HG03457 (cell line): Measurements from ENCODE around the gene UQCC2.
A peak's percentile ranks its signal among the peaks of the same experiment; 100 is the strongest.

Experiments used
- ATAC-seq: cut with Tn5 transposase; IDR thresholded peaks from one replicate; pipeline ENCODE4 v1.9.1; 2021; ENCODE audit warnings: moderate number of reproducible peaks; ENCODE audit not compliant: unreplicated experiment

Gene UQCC2

DNA sequence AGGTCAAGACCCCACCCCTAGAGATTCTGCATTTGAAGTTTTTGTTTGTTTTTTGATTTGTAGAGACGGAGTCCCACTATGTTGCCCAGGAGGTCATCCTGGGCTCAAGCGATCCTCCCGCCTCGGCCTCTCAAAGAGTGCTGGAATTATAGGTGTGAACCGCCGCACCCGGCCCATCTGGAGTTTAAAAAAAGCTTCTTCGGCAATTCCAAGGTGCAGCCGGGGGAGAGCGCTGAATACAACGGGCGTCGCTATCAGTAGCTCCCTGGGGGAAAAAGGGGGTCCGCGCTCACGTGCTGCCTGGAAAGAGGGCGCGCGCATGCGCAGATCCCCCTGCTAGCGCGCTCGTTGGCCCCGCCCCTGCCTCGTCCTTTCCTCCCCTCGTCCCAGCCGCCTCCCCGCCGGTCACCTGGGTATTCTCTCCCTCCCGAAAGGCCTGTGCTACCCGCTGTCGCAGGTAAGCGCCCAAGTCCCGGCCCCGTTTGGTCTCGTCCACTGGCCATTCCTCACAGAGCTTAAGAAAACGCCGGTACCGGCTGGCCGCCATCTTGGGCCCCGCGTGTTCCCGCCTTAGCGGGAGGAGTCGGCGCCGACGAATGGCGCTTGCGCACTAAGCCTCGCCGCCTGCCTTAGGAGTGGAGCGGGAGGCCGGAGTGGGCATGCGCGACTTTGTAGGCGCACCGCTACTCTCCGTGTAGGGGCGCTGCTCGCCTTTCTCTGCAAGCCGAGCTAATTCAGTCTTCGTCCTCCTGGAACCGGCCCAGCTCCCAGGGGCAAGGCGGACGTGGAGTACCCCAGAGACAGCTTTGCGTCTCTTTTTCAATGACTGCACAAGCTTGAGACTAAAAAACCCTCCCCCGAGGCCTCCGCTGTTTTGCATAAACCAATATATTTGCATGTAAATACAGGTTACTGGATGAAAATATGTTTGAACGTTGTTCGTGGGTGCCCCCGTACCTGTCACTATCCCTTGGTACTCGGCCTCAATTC lies at the start of gene UQCC2:
TSS of gene UQCC2 (minus strand) at position 561 of the 990 bp plus-strand sequence. CDS start at position 547, 14 bp downstream.
- ATAC-seq: peak; percentile 57

DNA sequence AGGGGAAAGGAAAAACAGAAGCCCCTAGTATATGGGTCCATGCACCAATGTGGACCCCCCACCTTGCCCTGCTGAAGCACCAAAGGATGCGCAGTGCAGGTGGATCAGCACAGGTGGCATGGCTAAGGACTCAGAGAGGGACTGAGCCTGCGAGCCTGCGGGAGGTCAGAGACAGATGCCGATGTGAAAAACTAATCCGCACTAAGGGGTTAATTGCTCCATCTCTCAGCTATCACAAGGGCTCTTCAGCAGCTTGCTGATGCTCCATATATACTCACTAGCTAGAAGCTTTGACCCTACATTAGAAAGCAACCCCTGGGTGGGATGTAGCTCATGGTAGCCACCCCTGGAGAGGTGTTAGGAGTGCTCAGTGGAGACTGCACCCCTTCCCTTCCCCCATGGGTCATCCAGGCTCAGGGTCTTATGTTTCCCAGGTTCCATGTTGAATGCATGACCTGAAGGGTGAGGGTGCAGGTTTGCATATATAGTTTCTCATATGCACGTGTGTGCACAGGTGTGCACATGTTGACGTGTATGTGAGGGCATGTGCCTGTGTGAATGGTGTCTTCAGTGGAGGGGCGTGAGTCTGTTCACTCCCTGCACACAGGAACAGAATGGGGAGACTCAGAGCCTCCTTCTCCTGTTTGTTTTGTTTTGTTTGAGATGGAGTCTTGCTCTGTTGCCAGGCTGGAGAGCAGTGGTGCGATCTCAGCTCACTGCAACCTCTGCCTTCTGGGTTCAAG lies 48.6 kb upstream of the UQCC2 start:
- no peak for ATAC-seq

DNA sequence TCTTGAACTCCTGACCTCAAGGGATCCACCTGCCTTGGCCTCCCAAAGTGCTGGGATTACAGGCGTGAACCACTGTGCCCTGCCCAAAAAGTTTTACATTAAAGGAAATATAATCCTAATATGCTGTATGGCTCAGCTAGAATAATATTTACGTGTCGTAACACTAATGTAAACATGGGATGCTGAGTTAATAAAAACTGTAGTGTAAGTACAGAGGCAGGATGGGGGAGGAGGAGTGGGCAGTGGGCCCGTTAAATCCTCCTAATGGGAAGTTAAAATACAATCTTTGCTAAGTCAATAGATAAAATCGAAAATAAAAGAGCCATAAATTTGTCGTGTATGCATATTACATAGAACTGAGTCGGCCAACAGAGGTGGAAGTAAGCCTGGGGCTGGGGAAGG lies 47.3 kb upstream of the UQCC2 start:
- ATAC-seq: no peak

DNA sequence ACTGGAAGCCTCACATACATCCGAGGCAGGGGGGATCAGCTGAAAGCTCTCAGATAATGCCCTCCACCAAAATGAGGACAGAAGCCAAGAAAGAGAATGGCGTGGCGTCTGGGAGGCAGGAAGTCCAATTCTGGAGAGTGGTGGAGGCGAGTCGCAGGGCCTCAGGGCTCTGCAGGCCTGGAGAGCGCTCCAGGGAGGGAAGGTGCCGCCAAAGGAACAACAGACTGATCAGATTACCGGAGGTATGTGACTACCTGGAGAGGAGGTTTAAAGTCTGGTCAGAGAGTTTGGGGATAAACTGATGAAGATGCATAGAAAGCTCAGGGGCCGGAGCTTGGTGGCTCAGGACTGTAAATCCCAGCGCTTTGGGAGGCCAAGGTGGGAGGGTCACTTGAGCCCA lies 46.4 kb upstream of the UQCC2 start:
- ATAC-seq: no peak

GRCh38 chr6:33757113-33757512 lies 45.6 kb upstream of the UQCC2 start:
- no peak for ATAC-seq

DNA sequence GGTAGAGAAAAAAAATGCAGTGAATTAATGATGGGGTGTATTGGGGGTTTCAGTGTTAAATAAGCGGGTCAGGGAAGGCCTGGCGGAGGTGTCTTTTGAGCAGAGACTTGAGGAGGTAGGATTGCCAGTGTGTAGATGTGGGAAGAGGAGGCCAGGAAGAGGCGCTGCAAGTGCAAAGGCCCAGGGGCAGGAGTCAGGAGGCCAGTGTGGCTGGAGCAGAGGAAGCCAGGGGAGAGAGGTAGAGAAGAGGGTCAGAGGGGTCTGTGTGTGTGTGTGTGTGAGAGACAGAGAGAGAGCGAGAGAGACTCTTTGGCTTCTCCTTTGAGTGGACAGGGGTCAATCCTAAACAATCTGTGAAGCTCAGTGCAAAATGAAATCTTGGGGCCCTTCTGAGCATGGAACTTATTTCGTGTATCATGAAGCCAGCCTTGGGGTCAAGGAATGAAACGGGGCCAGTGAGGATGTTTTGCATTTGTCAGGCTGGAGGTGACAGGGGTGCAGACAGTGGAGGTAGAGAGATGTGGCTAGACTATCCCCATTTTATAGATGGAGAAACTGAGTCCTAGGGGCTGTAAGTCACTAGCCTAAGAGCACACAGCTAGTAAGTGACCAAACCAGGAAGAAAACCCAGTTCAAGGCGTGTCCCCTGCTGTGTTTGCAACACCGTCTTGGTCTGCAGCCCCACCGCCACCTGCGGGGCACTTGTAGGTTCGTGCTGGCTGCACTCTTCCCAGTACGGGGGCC lies 44.9 kb upstream of the UQCC2 start:
- no peak for ATAC-seq

DNA sequence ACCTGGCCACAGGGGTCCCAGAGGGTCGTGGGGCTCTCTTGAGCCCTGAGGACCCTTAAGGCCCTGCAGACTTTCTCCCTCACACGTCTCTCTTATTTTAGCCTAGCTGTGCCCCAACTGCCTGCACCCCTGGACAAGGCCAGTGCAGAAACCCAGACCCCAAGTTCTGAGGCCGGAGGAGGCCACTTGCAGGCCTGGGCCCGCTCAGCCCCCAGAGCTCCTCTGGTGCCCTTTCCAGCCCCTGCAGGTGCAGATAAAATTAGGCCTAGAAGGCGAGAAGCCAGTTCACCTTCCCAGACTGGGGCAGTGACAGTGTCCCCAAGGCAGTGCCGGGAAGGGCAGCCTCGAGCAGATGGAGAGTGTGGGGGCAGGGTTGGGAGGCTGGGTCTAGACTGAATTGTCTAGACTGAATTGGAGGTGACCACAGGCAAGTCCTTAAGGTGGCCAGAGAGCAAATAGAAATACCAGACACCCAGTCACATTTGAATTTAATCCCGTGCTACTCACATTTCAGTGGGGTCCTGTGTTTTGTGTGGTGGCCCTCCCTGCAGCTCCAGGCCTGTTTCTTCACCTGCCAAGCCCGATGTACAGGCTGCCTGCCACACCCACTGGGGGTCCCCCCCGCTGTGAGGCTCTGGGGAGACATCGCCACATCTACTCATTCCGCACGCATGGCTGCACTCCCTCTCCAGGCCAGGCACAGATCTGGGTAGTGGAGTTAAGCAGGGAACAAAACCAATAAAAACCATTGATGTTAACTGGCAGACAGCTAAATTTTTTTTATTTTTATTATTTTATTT lies 43.8 kb upstream of the UQCC2 start:
- ATAC-seq: no peak

DNA sequence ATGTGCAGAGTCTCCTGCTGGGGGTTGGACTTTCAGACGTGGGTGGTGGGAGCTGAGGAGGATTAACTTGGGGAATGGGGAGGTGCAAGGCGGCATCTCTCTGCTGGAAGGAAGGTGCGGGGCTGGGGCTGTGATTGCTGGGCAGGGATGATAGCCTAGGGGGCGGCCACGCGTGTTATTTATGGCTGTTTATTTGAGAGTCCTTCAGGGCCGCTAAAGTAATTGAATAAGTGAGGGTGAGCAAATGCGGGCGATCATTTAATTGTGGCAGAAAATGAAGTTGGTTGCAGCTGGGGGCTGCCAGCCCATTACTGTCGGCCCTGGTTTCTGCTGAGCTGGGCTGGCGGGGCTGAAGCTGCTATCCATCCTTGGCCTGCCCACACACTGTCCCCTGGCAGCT lies 42.7 kb upstream of the UQCC2 start:
- ATAC-seq: no peak

DNA sequence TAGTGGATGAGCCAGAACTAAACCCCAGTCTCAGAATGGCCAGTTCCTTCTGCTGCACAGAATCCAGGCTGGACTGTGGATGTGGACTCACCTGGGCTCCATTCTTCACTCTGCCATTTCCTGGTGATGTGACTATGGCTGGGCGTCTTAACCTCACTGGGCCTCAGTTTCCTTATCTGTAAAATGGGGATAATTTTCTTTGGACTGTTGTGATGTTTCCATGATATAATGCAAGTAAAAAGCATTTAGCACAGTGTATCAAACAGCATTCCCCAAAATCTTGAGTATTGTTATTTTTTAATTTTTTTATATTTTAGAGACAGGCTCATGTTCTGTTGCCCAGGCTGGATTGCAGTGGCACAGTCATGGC lies 41.1 kb upstream of the UQCC2 start:
- ATAC-seq: no peak

DNA sequence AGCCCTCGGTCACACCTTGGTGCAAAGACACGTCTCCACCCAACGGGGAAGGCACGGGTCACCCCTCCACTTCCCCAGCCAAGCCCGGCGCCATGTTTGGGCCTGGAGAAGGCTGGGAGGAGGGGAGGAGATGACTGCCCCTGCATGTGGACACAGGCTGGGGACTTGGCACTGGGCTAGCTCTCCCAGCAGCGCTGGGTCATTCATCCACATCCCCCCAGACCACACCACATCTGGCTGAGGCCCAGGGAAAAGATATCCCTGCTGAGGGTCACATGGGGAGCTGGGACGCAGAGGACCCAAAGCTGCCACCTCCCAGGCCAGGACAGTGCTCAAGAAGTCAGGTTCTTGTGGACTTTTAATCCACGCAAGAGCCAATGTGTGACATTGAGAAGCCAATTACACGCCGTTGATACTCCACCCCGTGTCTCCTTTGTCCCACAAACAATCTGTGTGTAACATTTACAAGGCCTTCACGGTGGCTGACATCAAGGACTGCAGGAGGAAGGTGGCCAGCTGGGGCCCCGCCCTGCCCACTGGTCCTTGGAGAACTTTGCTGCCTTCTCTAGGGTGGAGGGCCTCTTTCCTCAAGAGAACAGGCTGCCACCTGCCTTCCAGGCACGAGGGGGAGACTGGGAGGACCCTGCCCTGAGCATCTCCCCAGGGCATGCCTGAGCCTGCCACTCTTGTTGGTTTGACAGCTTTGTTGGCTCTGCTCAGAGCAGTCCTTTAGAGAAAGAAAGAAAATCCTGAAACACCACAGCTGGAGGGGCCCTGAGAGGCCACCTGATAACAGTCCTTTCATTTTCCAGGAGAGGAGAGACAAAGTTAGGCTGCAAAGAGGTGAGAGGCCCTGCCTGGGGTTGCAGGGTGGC lies 40.5 kb upstream of the UQCC2 start:
- no peak for ATAC-seq

GRCh38 chr6:33750244-33750991 lies 38.9 kb upstream of the UQCC2 start:
- no peak for ATAC-seq

- no peak for ATAC-seq
Measured at GRCh38 chr6:33749401-33749800, 37.9 kb upstream of the UQCC2 start.

GRCh38 chr6:33748841-33749240 lies 37.3 kb upstream of the UQCC2 start:
- no peak for ATAC-seq

- no peak for ATAC-seq
Measured at GRCh38 chr6:33747823-33748222, 36.3 kb upstream of the UQCC2 start.

DNA sequence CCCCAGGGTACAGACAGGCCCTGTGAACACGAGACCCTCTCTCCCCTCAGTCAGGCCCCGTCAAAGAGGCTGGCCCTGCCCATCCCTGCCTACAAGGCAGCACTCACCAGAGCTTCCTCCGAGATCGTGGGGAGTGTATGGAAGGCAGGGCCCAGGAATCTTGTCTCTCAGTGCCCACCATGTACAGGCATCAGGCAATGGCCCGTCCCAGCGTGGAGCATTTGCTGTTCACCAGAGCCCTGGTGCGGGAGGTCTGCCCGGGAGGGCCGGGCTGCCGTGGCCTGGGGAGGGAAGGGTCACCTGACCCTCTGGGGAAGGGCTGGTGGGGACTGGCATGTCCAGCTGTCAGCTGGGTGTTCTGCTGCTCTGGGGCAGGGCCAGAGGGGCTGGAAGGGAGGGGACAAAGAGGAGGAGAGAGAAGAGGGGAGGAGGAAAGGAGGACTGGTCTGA lies 35.2 kb upstream of the UQCC2 start, which contains the start of gene IP6K3:
TSS of gene IP6K3 (minus strand) at position 255 of the 450 bp plus-strand sequence. CDS start 11,429 bp downstream, outside the sequence.
- ATAC-seq: no peak

GRCh38 chr6:33746036-33746600 lies 34.6 kb upstream of the UQCC2 start:
- no peak for ATAC-seq

DNA sequence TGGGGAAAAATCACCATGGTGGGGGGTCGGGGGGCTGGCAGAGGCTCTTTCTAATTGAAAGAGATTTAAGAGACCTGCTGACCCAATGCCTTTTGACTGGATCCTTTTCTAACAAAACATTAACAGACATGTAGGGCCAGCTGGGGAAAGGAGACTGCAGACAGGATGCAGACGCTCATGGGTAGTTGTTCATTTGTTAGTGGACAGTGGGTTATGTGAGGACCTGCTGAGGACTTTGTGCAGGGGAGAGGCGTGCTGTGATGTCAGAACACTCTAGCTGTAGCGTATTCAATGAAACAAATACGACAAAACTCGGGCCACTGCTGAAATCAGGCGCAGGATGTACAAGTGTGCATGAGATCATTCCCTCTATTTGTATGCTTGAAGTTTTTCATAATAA lies 34.0 kb upstream of the UQCC2 start:
- no peak for ATAC-seq

- no peak for ATAC-seq
Measured at GRCh38 chr6:33744895-33745546, 33.5 kb upstream of the UQCC2 start.
